IMR-90 (cell line): ENCODE measurements around the gene CYP21A2. TPM values are rescaled to one million over a fixed set of nuclear protein-coding genes. Genes with fewer than 3 reads are reported as not detected.
"Not testable (repeated sequence)": the region's sequence is repeated elsewhere in the genome, so short reads cannot be mapped to it uniquely, and the experiment has no call there.

Experiments used
- ATAC-seq: fragments of 200-7000 bp; cut with Tn5 transposase; 2 replicates; pipeline ENCODE4 v1.9.1; 2020; ENCODE audit warnings: low read depth, mild to moderate bottlenecking, moderate library complexity
- BruUV-seq: library from RNA; stranded (reverse); fragments of 400-500 nt; replicated peaks from 2 replicates; lab custom pipeline; 2021; lab: Mats Ljungman, UMichigan
- CTCF ChIA-PET: fragments of 300-600 bp; formaldehyde crosslinking; extraction: SDS; loops from one replicate; lab custom pipeline; 2021; ENCODE audit warnings: antibody characterized with exemption; lab: Yijun Ruan, JAX
- POLR2A ChIA-PET: fragments of 300-600 bp; sonication (Branson Sonifier 250); formaldehyde crosslinking; loops from one replicate; lab custom pipeline; 2022; ENCODE audit warnings: antibody characterized with exemption; ENCODE audit not compliant: unreplicated experiment; lab: Charles Lee
- DNase-seq: peaks from one replicate; pipeline ENCODE4 v3.0.0; 2013
- H2AFZ ChIP-seq: replicated peaks from 2 replicates; pipeline ENCODE3; 2013; ENCODE audit warnings: low read length, mild to moderate bottlenecking; ENCODE audit not compliant: poor library complexity
- H2AK5ac ChIP-seq: 2 replicates; pipeline ENCODE4 v1.6.1; 2013; ENCODE audit warnings: low read depth, low read length, inconsistent platforms
- H2AK9ac ChIP-seq: replicated peaks from 2 replicates; pipeline ENCODE3; 2013; ENCODE audit warnings: mild to moderate bottlenecking, low read depth, low read length, moderate library complexity; ENCODE audit not compliant: poor library complexity
- H2BK120ac ChIP-seq: 2 replicates; pipeline ENCODE4 v1.6.1; 2013; ENCODE audit warnings: low read depth, low read length, inconsistent platforms
- H2BK15ac ChIP-seq: 3 replicates; pipeline ENCODE4 v1.6.1; 2013; ENCODE audit warnings: low read depth, low read length, inconsistent platforms
- H2BK20ac ChIP-seq: 2 replicates; pipeline ENCODE4 v1.6.1; 2013; ENCODE audit warnings: low read depth, mild to moderate bottlenecking, inconsistent platforms, low read length, moderate library complexity
- H2BK5ac ChIP-seq: 2 replicates; pipeline ENCODE4 v1.6.1; 2013; ENCODE audit warnings: mild to moderate bottlenecking, low read depth, low read length, inconsistent platforms; ENCODE audit not compliant: poor library complexity, severe bottlenecking
- H3K14ac ChIP-seq: replicated peaks from 2 replicates; pipeline ENCODE4 v1.6.1; 2013; ENCODE audit warnings: low read depth, low read length, inconsistent platforms
- H3K18ac ChIP-seq: 2 replicates; pipeline ENCODE4 v1.6.1; 2013; ENCODE audit warnings: low read depth, low read length, control low read depth
- H3K23ac ChIP-seq: 2 replicates; pipeline ENCODE4 v1.6.1; 2013; ENCODE audit warnings: low read depth, low read length, inconsistent platforms
- H3K27ac ChIP-seq: 2 replicates; pipeline ENCODE4 v1.5.1; 2013; ENCODE audit warnings: mild to moderate bottlenecking, control low read depth, low read length; ENCODE audit not compliant: insufficient read depth
- H3K27me3 ChIP-seq: 2 replicates; pipeline ENCODE4 v1.6.1; 2013; ENCODE audit warnings: low read length; ENCODE audit not compliant: control insufficient read depth, insufficient read depth
- H3K36me3 ChIP-seq: 2 replicates; pipeline ENCODE4 v1.6.1; 2013; ENCODE audit warnings: low read length, mixed read lengths; ENCODE audit not compliant: control insufficient read depth, insufficient read depth
- H3K4ac ChIP-seq: 2 replicates; pipeline ENCODE4 v1.6.1; 2013; ENCODE audit warnings: low read depth, low read length, inconsistent platforms
- H3K4me1 ChIP-seq: 2 replicates; pipeline ENCODE4 v1.6.1; 2013; ENCODE audit warnings: low read length, mixed read lengths; ENCODE audit not compliant: control insufficient read depth, insufficient read depth
- H3K4me2 ChIP-seq: 2 replicates; pipeline ENCODE4 v1.6.1; 2013; ENCODE audit warnings: low read depth, mild to moderate bottlenecking, control low read depth, low read length, moderate library complexity
- H3K4me3 ChIP-seq: 2 replicates; pipeline ENCODE4 v1.5.1; 2013; ENCODE audit warnings: low read depth, mild to moderate bottlenecking, control low read depth, low read length, moderate library complexity; ENCODE audit not compliant: insufficient read depth
- H3K56ac ChIP-seq: 2 replicates; pipeline ENCODE4 v1.6.1; 2013; ENCODE audit warnings: low read length, inconsistent platforms; ENCODE audit not compliant: insufficient read depth; ENCODE audit errors: extremely low read depth
- H3K79me1 ChIP-seq, 2 experiments: 2 replicates each; pipeline ENCODE4 v1.6.1; 2013; ENCODE audit warnings: low read length in 2 of 2, inconsistent platforms in 1 of 2, low read depth in 1 of 2
- H3K9ac ChIP-seq: 2 replicates; pipeline ENCODE4 v1.6.1; 2013; ENCODE audit warnings: low read depth, low read length, control low read depth
- H3K9me1 ChIP-seq: 2 replicates; pipeline ENCODE4 v1.6.1; 2013; ENCODE audit warnings: low read length, inconsistent platforms; ENCODE audit not compliant: insufficient read depth
- H3K9me3 ChIP-seq: 2 replicates; pipeline ENCODE4 v1.6.1; 2013; ENCODE audit warnings: low read length; ENCODE audit not compliant: control insufficient read depth, insufficient read depth
- H4K20me1 ChIP-seq: 2 replicates; pipeline ENCODE4 v1.6.1; 2013; ENCODE audit warnings: low read length, inconsistent platforms; ENCODE audit not compliant: insufficient read depth
- H4K5ac ChIP-seq: 2 replicates; pipeline ENCODE4 v1.6.1; 2013; ENCODE audit warnings: mild to moderate bottlenecking, low read depth, low read length, control low read depth
- H4K8ac ChIP-seq, 2 experiments: 2 replicates each; pipeline ENCODE4 v1.6.1; 2013; ENCODE audit warnings: low read depth in 2 of 2, low read length in 2 of 2, control low read depth in 1 of 2, inconsistent platforms in 1 of 2
- H4K91ac ChIP-seq: 2 replicates; pipeline ENCODE4 v1.6.1; 2013; ENCODE audit warnings: low read depth, low read length, inconsistent platforms; ENCODE audit not compliant: insufficient read depth
- BHLHE40 ChIP-seq: fragments of 150-350 bp; IDR thresholded peaks from 2 replicates; pipeline ENCODE4 v1.6.1; 2016; ENCODE audit warnings: mild to moderate bottlenecking, low read depth, low read length
- CEBPB ChIP-seq: IDR thresholded peaks from 2 replicates; pipeline ENCODE4 v1.6.1; 2012; ENCODE audit warnings: low read depth, low read length, improper control_type of control experiment
- ELK1 ChIP-seq: fragments of 150-350 bp; IDR thresholded peaks from 2 replicates; pipeline ENCODE4 v1.6.1; 2016; ENCODE audit warnings: low read depth, mild to moderate bottlenecking, low read length, moderate library complexity, borderline replicate concordance
- MXI1 ChIP-seq: IDR thresholded peaks from 2 replicates; pipeline ENCODE4 v1.6.1; 2012; ENCODE audit warnings: low read depth, mild to moderate bottlenecking, low read length, moderate library complexity, borderline replicate concordance
- NFE2L2 ChIP-seq: fragments of 150-350 bp; IDR thresholded peaks from 2 replicates; pipeline ENCODE4 v1.6.1; 2016; ENCODE audit warnings: low read depth, mild to moderate bottlenecking, low read length
- SMC3 ChIP-seq: fragments of 150-350 bp; IDR thresholded peaks from 2 replicates; pipeline ENCODE4 v1.6.1; 2016; ENCODE audit warnings: low read depth, mild to moderate bottlenecking, antibody characterized with exemption, low read length, moderate library complexity
- WGBS, 2 experiments: methylation state at CpG; one replicate each; pipeline versions ENCODE4 v1.1.5 to v1.1.7; 2013; ENCODE audit warnings: missing lambda C conversion rate in 2 of 2; ENCODE audit not compliant: insufficient read length in 1 of 2; ENCODE audit errors: extremely low coverage in 2 of 2; 5-methylcytosine and 5-hydroxymethylcytosine counted together
- dilution Hi-C: fragments of 300-500 bp; cut with HindIII; formaldehyde crosslinking; loops from one replicate; pipeline ENCODE4 v1.14.3; 2018; ENCODE audit warnings: low sequenced_read_pairs; ENCODE audit not compliant: unreplicated experiment
- in situ Hi-C: fragments of 300-500 bp; cut with MboI; formaldehyde crosslinking; loops from 3 replicates; pipeline ENCODE4 v1.14.3; 2019; ENCODE audit warnings: low sequenced_read_pairs, inconsistent platforms, mixed read lengths
- intact Hi-C: fragments of 100-400 bp; cut with micrococcal nuclease; formaldehyde crosslinking; loops from 2 replicates; pipeline ENCODE4 v1.10.0; 2022
- polyA plus RNA-seq, 3 experiments: library from polyadenylated mRNA; depleted of rRNA; stranded (reverse); fragments of >200 nt; gene quantifications; 2 replicates each; pipeline ENCODE4 v1.2.3, GENCODE V29; 2012; ENCODE audit warnings: low replicate concordance in 1 of 3
- total RNA-seq: library from RNA; depleted of rRNA; stranded (reverse); fragments of >200 nt; gene quantifications from 2 replicates; pipeline ENCODE4 v1.2.3, GENCODE V29; 2012

Gene CYP21A2
- total and polyA plus RNA-seq, 2 of the 4 experiments (the other 2 are of a cell fraction): 0.03 TPM; not detected in 1

DNA sequence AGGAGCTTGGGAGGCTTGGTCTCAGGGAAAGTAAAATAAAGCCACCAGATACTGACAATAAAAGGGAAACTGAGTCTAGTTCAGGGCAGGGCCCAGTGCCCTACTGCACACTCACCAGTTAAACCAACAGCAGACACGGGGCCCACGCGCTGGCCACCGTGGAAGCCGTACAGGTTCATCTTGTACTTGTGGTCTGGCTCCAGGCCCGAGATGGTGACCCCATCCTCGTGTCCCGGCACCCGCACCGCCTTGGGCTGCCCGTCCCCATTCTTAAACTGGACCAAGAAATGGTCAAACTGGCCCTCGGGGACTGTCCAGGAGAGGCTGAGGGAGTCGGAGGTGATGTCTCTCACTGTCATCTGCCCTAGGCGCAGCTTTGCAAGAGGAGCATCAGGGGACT, 26.5 kb downstream of the CYP21A2 start:
- CTCF ChIA-PET: no interaction called here
- WGBS, 2 experiments: 63% methylated on average over 4 of the region's 14 CpGs; no CpG with 5 or more reads in 1 of the 2 experiments

GRCh38 chr6:32067521-32067920, 29.3 kb downstream of the CYP21A2 start:
- H2AK9ac ChIP-seq, H3K9me1 ChIP-seq, H3K9ac ChIP-seq, intact Hi-C loops, H4K20me1 ChIP-seq, H3K27ac ChIP-seq, CTCF ChIA-PET, H4K5ac ChIP-seq, H3K23ac ChIP-seq, H2BK120ac ChIP-seq, H3K4me3 ChIP-seq, H2AFZ ChIP-seq, in situ Hi-C loops, H3K14ac ChIP-seq, H2BK15ac ChIP-seq, H3K79me1 ChIP-seq, H3K9me3 ChIP-seq, H2AK5ac ChIP-seq, ATAC-seq, H4K91ac ChIP-seq, POLR2A ChIA-PET, H3K4me2 ChIP-seq, DNase-seq, dilution Hi-C loops, H3K36me3 ChIP-seq, H2BK20ac ChIP-seq, H2BK5ac ChIP-seq, H3K56ac ChIP-seq, H4K8ac ChIP-seq, H3K4ac ChIP-seq, H3K18ac ChIP-seq, BruUV-seq, H3K4me1 ChIP-seq: not testable (repeated sequence)
- WGBS, 2 experiments: no CpG with 5 or more reads among the region's 19 CpGs
- peaks cover 18% of the 10 kb centered on the region for H3K27me3 ChIP-seq

More for the DNA sequence above, 26.5 kb downstream of the CYP21A2 start:
- DNase-seq (no peak), ATAC-seq (no peak)
- no peaks in the 10 kb centered on the region for H3K9me3 ChIP-seq
- no peaks in the 10 kb centered on the region for H3K4me1 ChIP-seq
- H3K4ac ChIP-seq: no peak overlapping the region
- no peak overlapping the region for H3K18ac ChIP-seq
- BruUV-seq: no TSS peak
- H4K8ac ChIP-seq: no peak overlapping the region
- H4K5ac ChIP-seq: no peak overlapping the region
- no peak overlapping the region for H2AK9ac ChIP-seq
- H2AK5ac ChIP-seq: no peak overlapping the region
- H3K23ac ChIP-seq: no peak overlapping the region
- no peaks in the 10 kb centered on the region for H3K79me1 ChIP-seq
- H3K9ac ChIP-seq: no peak overlapping the region
- in situ Hi-C loops (no loop called here), intact Hi-C loops (no loop called here), dilution Hi-C loops (no loop called here)
- no peak overlapping the region for H4K91ac ChIP-seq
- peaks cover 12% of the 10 kb centered on the region for H3K27me3 ChIP-seq
- POLR2A ChIA-PET: no interaction called here
- no peaks in the 10 kb centered on the region for H3K36me3 ChIP-seq
- H4K20me1 ChIP-seq: no peaks in the 10 kb centered on the region
- H3K9me1 ChIP-seq: no peaks in the 10 kb centered on the region
- no peak for TF ChIP-seq NFE2L2
- TF ChIP-seq BHLHE40: no peak
- no peak for TF ChIP-seq CEBPB
- TF ChIP-seq SMC3: no peak
- TF ChIP-seq ELK1: no peak
- TF ChIP-seq MXI1: no peak
- no peak overlapping the region for H2BK120ac ChIP-seq
- H2BK15ac ChIP-seq: no peak overlapping the region
- no peak overlapping the region for H3K4me2 ChIP-seq
- no peak overlapping the region for H2AFZ ChIP-seq
- no peak overlapping the region for H3K56ac ChIP-seq
- H3K14ac ChIP-seq: no peak overlapping the region
- H2BK20ac ChIP-seq: no peak overlapping the region
- no peak overlapping the region for H3K4me3 ChIP-seq
- no peak overlapping the region for H2BK5ac ChIP-seq
- H3K27ac ChIP-seq: no peak overlapping the region
